ENCODE measurements around the gene LRRC39.

Gene LRRC39

DNA sequence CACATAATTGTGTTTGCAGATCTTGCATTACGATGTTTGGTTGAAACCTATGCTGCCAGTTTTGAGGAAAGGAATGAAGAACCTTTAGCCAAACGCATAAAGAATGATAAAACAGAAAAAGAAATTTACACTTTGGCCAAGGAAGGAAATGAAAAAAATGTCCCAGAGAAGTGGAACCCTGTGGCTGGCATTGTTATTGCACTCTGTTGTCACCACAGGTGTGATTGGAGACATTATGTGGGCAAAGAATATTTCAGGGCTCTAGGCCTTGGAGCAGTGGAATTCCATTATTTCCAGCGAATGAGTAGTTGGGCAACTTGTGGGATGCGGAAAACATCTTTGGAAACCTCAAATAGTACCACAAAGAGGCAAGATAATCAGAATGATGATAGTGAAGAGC is 30.2 kb downstream of the LRRC39 start:
- no peak overlapping the region for H3K27ac ChIP-seq
- TF ChIP-seq, protein P1, sequence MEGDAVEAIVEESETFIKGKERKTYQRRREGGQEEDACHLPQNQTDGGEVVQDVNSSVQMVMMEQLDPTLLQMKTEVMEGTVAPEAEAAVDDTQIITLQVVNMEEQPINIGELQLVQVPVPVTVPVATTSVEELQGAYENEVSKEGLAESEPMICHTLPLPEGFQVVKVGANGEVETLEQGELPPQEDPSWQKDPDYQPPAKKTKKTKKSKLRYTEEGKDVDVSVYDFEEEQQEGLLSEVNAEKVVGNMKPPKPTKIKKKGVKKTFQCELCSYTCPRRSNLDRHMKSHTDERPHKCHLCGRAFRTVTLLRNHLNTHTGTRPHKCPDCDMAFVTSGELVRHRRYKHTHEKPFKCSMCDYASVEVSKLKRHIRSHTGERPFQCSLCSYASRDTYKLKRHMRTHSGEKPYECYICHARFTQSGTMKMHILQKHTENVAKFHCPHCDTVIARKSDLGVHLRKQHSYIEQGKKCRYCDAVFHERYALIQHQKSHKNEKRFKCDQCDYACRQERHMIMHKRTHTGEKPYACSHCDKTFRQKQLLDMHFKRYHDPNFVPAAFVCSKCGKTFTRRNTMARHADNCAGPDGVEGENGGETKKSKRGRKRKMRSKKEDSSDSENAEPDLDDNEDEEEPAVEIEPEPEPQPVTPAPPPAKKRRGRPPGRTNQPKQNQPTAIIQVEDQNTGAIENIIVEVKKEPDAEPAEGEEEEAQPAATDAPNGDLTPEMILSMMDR (conservative IDR thresholded peaks at IDR 0.05) = no peak

- TF ChIP-seq, protein P1 (conservative IDR thresholded peaks at IDR 0.05) = no peak
- H3K27ac ChIP-seq = no peak overlapping the region
Observed at GRCh38 chr1:100146958-100147357, 31.1 kb downstream of the LRRC39 start.

GRCh38 chr1:100145116-100145515 is 32.9 kb downstream of the LRRC39 start:
- no peak overlapping the region for H3K27ac ChIP-seq
- TF ChIP-seq, protein P1 (conservative IDR thresholded peaks at IDR 0.05) = no peak

DNA sequence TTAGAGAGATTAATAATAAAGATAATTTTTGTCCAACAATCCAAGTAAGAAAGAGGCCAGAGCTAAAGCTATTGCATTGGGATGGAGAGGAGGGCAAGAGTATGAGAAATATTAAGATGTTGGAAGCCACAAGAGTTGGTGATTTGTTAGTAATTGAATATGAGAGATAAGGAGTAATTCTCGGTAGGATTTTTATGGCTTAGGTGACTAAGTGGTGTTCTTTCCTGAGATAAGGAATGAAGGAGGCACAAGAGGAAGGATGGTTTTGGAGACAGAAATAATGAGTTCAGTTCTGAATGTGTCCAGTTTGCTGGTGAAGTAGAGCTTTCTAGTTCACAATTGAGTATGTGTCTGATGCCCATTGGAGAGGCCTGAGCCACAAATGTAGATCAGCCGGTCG is 35.7 kb downstream of the LRRC39 start:
- H3K27ac ChIP-seq = no peak overlapping the region
- TF ChIP-seq, protein P1 (conservative IDR thresholded peaks at IDR 0.05) = no peak

DNA sequence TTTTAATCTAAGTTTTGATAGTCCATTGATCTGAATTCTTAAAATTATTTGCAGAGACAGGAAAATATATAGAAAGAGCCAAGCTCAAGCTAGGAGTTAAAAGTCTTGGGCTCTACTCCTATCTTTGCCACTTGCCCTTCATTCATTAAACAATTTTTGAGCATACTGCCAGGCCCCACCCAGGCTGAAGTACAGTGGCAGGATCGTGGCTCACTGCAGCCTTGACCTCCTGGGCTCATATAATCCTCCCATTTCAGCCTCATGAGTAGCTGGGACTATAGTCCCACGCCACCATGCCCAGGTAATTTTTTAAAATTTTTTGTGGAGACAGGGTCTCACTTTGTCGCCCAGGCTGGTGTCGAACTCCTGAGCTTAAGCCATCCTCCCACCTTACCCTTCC is 36.9 kb downstream of the LRRC39 start:
- no peak overlapping the region for H3K27ac ChIP-seq
- TF ChIP-seq, protein P1 (conservative IDR thresholded peaks at IDR 0.05) = no peak

DNA sequence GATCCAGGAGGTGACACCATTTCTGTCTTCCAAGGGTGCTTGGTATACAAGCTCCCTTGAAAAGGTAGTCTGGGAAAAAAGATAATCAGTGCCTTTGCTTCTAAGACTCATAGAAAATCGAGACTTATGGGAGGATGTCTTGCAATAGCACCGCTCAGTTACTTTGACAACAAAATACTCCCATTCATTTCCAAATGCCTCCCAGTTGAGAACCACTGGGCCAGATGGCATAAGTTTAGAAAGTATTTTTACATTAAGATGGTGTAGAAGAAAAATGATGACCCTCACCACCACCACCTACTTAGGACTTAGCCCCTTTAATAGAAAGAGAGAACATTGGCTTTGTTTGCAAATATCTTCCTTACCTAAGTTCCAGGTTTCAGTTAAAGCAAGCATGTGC is 40.5 kb downstream of the LRRC39 start:
- H3K27ac ChIP-seq = no peak overlapping the region
- TF ChIP-seq, protein P1 (conservative IDR thresholded peaks at IDR 0.05) = no peak

DNA sequence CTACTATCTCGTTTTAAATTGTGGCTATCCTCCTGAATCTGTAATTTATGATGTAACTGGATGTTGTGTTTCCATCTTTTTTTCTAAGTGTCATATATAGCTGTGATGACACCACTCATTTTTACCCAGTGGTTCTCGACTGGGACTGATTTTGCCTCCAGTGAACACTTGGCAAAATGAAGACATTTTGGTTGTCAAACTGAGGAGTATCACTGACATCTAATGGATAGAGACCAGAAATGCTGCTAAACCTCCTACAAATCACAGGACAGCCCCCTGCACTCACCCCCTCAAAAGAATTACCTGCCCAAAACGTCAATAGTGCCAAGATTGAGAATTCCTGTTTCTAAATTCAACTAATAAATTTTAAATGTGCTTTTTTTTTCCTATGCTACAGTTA is 43.2 kb downstream of the LRRC39 start:
- H3K27ac ChIP-seq = no peak overlapping the region
- TF ChIP-seq, protein P1 (conservative IDR thresholded peaks at IDR 0.05) = no peak
